Measurements from ENCODE around the gene NADK2.

DNA sequence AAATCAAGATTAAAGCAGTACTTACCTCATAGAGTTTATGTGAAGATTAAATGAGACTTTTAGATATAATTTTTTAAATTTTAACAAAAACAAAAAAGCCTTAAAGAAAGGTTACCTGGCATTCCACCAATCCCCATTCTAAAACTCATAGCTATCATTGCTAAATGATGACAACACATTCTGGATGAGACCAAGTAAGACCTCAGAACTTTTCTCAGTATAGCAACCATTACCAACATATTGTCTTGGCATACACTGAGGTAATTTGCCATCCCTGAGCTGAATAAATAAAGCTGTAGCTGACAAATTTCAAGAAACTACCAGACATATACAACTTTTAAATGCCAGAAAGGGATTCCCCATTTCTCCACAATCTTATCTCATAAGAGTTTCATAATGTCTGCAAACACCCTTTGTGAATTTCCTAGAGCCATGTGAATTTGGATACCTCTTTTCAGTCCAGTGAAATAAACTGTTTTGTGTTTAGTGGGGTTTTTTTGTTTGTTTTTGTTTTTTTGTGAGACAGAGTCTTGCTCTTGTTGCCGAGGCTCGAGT is 30.5 kb upstream of the NADK2 start:
- TF ChIP-seq, protein P1, sequence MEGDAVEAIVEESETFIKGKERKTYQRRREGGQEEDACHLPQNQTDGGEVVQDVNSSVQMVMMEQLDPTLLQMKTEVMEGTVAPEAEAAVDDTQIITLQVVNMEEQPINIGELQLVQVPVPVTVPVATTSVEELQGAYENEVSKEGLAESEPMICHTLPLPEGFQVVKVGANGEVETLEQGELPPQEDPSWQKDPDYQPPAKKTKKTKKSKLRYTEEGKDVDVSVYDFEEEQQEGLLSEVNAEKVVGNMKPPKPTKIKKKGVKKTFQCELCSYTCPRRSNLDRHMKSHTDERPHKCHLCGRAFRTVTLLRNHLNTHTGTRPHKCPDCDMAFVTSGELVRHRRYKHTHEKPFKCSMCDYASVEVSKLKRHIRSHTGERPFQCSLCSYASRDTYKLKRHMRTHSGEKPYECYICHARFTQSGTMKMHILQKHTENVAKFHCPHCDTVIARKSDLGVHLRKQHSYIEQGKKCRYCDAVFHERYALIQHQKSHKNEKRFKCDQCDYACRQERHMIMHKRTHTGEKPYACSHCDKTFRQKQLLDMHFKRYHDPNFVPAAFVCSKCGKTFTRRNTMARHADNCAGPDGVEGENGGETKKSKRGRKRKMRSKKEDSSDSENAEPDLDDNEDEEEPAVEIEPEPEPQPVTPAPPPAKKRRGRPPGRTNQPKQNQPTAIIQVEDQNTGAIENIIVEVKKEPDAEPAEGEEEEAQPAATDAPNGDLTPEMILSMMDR (IDR thresholded peaks at IDR 0.05; ENCODE audit: insufficient read depth, low read depth, low read length), result no peak
- no peak for TF ChIP-seq EZH2 (IDR thresholded peaks at IDR 0.05; ENCODE audit: insufficient read depth, low read length)

Measured in astrocyte (in vitro differentiated cells and primary cell).